ENCODE measurements around the gene N4BP3.

DNA sequence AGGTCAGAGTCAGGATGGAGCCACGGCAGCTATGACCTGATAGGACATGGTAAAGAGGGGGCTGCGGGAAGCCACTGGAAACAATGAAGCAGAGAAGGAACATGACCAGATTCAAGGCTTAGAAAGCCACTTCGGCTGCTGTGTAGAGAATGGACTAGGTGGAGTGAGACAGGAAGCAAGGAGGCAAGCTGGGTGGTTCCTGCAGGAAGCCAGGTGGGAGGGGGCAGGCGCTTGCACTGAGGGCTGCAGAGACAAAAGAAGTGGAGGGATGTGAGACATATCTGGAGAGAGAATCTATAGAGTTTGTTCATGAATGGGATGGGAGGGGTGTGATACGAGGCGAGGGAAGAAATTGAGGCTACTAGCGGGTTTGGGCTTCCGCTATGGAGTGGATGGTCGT, 19.0 kb upstream of the N4BP3 start:
- no peak for TF ChIP-seq POLR2A (IDR thresholded peaks at IDR 0.05)
- TF ChIP-seq, protein P1, sequence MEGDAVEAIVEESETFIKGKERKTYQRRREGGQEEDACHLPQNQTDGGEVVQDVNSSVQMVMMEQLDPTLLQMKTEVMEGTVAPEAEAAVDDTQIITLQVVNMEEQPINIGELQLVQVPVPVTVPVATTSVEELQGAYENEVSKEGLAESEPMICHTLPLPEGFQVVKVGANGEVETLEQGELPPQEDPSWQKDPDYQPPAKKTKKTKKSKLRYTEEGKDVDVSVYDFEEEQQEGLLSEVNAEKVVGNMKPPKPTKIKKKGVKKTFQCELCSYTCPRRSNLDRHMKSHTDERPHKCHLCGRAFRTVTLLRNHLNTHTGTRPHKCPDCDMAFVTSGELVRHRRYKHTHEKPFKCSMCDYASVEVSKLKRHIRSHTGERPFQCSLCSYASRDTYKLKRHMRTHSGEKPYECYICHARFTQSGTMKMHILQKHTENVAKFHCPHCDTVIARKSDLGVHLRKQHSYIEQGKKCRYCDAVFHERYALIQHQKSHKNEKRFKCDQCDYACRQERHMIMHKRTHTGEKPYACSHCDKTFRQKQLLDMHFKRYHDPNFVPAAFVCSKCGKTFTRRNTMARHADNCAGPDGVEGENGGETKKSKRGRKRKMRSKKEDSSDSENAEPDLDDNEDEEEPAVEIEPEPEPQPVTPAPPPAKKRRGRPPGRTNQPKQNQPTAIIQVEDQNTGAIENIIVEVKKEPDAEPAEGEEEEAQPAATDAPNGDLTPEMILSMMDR (IDR thresholded peaks at IDR 0.05): no peak
